ENCODE results near the gene KRT36. TPM values are rescaled to one million over a fixed set of nuclear protein-coding genes. Genes with fewer than 3 reads are reported as not detected.

Gene KRT36
- total RNA-seq, 1 donor from 2014 or later = not detected

DNA sequence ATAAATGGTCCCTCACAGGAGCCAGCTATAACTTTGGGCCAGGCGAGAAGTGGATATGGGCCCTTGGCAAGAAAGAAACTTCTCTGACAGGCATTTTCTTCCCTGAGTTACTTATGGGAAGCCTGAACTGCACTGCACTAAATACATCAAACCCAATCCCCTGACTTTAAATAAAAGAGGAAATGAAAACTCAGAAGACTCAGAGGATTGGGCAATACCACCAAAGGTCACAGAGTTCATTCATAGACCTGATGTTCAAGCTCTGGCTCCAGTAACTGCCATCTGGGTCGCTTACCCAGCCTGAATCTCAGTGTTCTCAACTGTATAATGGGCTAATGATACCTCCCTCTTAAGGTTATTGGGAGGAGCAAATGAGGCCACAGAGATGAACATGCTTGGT lies 9.6 kb downstream of the KRT36 start:
- no peak for DNase-seq (ENCODE audit: low read depth)

- DNase-seq (ENCODE audit: low read depth) = no peak
These were observed 11.5 kb downstream of the KRT36 start for GRCh38 chr17:41478237-41478636.

DNA sequence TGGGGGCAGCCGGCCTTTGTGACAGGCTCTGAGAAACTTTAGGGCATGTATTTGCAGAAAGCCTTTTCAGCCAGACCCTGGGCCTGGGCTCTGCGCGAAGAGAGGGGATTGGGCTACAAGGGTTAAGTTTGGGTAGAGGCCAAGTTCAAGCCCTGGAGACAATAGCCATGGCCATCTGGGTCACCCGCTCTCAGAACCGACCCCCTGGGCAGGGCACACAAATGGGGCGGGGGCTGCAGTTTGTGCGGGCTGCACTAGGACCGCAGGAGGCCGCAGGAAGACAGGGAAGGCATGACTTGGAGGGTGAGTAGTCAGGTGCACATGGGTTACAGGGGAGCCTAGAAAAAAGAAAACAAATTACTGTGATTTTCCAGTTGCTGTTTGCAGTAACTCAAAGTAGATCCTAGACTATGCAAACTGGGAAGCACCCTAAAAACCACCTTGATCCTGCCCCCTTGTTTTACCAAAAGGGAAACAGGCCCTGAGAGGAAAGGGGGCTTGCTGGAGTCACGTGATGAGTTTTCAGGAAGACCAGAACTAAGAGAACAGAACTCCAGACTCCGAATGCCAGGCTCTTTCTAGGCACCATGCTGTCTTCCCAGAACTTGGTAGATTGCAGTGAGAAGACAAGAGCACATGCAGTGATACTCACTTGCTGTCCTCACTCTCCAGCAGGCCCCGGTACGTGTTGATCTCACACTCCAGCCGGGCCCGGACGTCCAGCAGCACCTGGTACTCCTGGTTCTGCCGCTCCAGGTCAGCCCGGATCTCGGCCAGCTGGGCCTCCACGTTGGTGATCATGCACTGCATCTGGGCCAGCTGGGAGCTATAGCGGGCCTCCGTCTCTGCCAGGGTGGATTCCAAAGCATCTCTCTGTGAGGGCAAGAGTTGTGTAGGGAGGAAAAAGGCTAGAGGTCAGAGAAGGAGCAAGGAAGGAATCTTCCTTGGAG lies 12.6 kb downstream of the KRT36 start:
- no peak for DNase-seq (ENCODE audit: low read depth)

DNA sequence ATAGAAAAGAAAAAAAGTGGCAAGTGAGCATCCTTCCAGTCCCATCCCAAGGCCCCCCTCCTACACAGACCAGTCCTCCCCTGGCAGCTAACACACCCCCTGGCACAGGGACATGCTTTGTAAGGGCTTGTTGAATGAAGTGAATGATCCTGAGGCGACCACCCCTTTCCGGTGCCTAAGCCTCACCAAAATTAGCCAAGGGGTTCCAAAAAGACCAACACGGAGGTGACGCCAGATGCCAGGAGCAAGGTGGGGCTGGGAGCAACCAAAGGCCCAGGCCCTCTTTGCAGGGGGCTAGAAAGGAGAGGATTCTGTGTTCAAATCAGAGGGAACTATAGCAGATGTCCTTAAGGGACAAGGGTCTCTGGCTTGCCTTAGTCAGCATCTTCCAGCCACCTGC lies 14.3 kb downstream of the KRT36 start:
- DNase-seq (ENCODE audit: low read depth) = no peak

DNA sequence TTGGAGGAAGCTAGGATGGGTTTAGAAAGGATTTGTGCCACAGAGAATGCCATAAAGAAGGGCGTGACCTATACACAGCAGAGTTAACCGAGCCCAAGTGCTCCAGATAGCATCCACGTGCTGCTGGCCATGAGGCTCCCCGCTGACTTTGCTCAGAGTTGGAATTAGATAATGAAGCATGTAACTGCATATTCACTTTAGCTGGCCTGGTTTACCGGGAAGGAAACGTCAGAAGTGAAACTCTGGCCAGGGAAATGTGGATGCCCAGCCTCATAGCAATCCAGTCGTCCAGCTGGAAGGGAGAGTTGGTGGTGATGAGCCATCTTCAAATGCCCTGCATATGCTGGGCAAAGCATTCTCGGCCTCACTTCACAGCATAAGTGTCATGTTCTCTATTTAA lies 14.8 kb downstream of the KRT36 start:
- DNase-seq (ENCODE audit: low read depth) = no peak

DNA sequence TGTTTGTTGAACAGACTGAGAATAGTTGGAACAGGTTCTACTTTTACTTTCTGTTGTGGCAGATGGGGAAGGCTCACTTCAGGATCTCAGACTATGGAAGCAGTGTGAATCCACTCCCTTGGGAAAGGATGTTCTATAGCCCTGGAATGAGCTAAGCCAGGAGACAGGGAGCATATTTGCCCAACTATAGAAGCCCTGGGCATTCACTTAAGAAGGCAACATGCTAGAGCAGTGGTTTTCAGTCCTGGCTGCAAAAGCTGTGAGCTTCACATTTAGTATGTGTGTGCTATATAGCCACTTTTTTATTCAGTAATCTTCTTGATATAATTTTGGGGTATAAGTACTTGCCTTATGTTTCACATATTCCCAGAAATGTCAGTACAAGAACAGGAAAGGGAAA lies 21.4 kb downstream of the KRT36 start:
- DNase-seq (ENCODE audit: low read depth) = no peak

DNA sequence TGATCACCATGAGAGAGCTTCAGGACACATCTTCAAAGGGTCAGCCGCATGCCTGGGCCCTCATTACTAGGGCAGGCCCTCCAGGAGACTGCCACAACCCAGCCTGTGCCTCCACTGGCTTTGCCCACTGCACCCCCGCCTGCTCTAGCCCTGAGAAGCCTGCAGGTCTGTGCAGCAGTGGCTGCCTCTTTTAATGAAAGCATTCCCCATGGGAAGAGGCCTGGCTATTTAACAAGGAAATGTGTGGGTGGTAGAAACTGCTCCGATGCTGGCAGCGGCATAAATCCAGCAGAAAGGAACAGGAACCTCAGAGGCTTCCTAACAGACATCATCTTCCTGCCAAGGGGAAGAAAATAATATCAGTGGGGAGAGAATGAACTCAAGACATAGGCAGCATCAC lies 22.1 kb downstream of the KRT36 start:
- DNase-seq (ENCODE audit: low read depth) = no peak

GRCh38 chr17:41466988-41467387 lies 22.7 kb downstream of the KRT36 start, which contains the start of gene KRT32:
KRT32 (minus strand) TSS chr17:41467386; CDS start chr17:41467325, 61 bp downstream.
- no peak for DNase-seq (ENCODE audit: low read depth)

DNA sequence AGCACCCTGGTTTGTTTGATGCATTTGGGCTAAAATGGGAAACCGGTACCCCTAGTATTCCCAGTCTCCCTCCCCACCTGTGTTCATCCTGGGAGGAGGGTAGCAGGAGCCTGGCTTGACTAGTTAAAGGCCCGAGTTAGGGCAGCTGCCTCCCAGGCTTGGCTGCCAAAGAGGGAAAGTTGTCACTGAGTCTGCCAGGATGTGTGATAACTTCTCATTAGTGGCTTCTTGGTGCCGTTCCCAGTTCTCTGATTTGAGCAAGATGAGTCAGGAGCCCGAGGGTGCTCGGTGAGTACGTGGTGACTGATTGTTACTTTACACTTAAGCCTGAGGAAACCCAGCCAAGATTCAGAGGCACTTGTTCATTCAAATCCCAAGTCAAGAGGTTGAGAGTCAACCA lies 25.0 kb downstream of the KRT36 start:
- DNase-seq (ENCODE audit: low read depth) = peak; percentile 90

GRCh38 chr17:41464173-41464572 lies 25.5 kb downstream of the KRT36 start:
- DNase-seq (ENCODE audit: low read depth) = no peak

DNA sequence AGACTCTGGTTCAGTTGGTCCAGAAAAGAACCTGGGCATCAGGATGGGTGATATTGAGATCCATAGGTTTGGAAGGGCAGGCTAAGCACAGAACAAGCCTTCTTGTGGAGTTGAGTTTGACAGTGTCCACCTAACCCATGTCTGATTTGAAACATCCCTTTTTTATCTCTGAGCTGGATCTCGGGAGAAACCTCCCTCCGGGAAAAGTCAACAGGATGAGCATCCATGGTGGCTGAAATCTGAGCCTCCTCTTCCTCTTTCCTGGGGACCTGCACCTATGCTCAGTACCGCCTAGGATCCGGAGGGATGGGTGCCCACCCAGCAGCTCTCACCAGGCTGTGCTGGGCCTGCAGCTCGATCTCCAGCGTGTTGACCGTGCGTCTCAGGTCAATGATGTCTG lies 26.0 kb downstream of the KRT36 start:
- DNase-seq (ENCODE audit: low read depth) = no peak

GRCh38 chr17:41462705-41463104 lies 27.0 kb downstream of the KRT36 start:
- no peak for DNase-seq (ENCODE audit: low read depth)

DNA sequence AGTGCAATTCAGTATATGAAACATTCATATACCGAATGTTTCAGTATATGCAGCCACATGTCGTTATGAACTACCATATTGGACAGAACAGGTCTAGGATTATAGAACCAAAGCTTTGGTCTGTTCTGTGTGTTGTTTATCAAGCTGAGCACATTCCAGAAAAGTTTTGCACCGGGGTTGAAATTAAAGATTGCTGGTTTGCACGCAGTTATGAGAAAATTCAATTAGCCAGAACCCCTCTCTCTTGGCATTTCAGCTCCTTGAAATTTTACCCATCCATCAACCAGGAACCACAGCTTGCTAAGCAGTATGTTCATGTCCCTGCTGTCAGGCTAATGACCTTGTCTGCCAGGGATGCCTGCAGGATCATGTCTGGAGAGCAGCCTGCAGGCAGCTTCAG lies 32.0 kb downstream of the KRT36 start:
- no peak for DNase-seq (ENCODE audit: low read depth)

DNA sequence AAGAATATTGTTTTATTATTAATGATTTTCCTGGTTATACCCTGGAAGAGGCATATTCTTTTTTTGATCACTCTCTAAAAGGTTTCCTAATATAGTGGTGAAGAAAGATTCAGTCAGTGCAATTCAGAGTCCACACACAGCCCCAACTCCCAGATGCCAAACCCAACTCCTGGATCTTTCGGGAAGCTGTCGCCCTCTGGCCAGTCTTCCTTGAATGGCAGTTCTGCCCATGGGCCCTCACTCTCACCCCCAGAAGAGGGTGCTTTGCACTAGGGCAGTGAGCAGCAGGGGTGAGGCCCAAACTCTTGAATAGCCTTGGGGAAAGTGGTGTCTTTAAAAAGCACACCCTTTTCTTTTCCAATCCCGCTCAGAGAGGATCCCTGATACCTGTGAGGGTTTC lies 33.5 kb downstream of the KRT36 start:
- no peak for DNase-seq (ENCODE audit: low read depth)

DNA sequence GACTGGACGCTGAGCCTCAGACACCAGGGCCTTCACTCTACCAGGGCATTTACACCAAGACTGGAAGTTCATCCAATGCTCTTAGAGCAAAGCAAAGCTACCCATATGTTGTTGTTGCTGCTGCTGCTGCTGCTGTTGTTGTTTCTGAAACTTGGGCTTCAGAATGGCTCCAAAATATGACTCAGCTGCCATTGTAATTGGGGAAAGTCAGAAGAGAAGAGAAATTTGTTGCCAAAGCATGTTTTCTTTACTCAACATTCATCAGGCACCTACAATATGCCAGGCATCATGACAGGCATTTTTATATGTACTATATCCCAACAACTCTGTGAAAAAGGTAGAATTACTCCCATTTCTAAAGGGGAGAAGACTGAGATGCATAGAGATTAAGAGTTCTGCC lies 34.5 kb downstream of the KRT36 start:
- DNase-seq (ENCODE audit: low read depth) = no peak

- DNase-seq (ENCODE audit: low read depth) = no peak
These were observed 36.6 kb downstream of the KRT36 start for GRCh38 chr17:41453066-41453465.

- DNase-seq (ENCODE audit: low read depth) = no peak
These were observed 37.4 kb downstream of the KRT36 start for GRCh38 chr17:41452281-41452680.

GRCh38 chr17:41451154-41451728 lies 38.5 kb downstream of the KRT36 start:
- DNase-seq (ENCODE audit: low read depth) = no peak

DNA sequence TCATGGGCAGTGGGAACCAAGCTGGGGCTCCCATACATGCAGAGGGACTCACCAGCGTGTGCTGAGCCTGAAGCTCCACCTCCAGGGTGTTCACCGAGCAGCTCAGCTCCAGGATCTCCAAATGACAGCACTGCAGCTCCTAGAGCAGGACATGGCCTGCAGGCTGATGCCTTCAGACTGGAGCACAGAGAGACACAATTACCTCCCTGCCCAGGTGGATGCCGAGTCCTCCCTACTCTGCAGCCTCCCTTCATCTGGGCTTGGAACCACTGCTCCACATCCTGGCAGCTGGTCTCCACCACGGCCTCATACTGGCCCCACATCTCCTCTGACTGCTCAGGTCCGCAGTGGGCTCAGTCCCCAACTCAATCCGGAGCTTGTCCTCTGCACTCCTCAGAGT lies 40.7 kb downstream of the KRT36 start:
- no peak for DNase-seq (ENCODE audit: low read depth)

- DNase-seq (ENCODE audit: low read depth) = peak; percentile 32
These were observed 41.2 kb downstream of the KRT36 start for GRCh38 chr17:41448506-41448905.

GRCh38 chr17:41446806-41447205 lies 42.9 kb downstream of the KRT36 start:
- no peak for DNase-seq (ENCODE audit: low read depth)

- no peak for DNase-seq (ENCODE audit: low read depth)
These were observed 45.1 kb downstream of the KRT36 start for GRCh38 chr17:41444640-41445039.

DNA sequence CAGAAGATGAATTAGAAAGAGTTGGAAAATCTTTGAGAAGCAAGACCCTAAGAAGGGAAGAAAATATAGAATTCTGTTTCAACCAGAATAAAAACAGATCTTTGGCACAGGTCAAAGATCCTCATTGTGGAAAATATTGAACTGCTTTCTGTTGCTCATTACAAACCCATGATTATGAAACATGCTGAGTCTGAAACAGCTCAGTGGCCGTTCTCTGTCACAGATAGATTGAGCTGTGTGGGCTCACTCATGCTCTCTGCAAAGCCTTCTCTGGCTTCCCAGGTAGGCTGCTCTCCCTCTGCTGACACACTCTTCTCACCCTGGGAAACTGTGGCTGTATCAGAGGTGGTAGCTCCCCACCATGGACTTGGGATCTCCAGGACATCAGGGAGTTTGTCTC lies 45.5 kb downstream of the KRT36 start:
- no peak for DNase-seq (ENCODE audit: low read depth)

All from myocyte (in vitro differentiated cells).